ENCODE results near the gene ZFHX3.

DNA sequence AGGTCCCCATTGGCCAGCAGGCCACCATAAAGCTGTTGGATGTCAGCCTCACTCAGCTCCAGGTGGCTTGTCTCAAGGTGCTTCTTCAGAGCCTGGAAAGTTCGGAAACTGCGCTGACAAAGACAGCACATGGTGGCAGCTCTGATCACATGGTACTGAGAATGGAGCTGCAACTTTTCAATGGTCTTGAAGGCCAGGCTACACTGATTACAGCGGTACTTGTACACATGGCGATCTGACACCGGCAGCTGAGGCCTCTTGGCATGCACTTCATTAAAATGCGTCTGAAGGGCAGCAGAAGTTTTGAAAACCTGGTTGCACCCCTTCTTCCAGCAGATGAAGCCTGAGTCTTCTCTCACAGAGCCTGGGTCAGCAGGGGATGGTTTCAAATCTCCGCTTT is 249.7 kb downstream of the ZFHX3 start:
- TF ChIP-seq, protein P1, sequence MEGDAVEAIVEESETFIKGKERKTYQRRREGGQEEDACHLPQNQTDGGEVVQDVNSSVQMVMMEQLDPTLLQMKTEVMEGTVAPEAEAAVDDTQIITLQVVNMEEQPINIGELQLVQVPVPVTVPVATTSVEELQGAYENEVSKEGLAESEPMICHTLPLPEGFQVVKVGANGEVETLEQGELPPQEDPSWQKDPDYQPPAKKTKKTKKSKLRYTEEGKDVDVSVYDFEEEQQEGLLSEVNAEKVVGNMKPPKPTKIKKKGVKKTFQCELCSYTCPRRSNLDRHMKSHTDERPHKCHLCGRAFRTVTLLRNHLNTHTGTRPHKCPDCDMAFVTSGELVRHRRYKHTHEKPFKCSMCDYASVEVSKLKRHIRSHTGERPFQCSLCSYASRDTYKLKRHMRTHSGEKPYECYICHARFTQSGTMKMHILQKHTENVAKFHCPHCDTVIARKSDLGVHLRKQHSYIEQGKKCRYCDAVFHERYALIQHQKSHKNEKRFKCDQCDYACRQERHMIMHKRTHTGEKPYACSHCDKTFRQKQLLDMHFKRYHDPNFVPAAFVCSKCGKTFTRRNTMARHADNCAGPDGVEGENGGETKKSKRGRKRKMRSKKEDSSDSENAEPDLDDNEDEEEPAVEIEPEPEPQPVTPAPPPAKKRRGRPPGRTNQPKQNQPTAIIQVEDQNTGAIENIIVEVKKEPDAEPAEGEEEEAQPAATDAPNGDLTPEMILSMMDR (IDR thresholded peaks at IDR 0.05), result no peak
- no peak for TF ChIP-seq POLR2A (IDR thresholded peaks at IDR 0.05)

Measured in testis (tissue), 2 donors.